ENCODE data around the gene TSKU. TPM values are rescaled to one million over a fixed set of nuclear protein-coding genes. Genes with fewer than 3 reads are reported as not detected.
A peak's percentile ranks its signal among the peaks of the same experiment; 100 is the strongest.

Gene TSKU
- polyA plus RNA-seq, 3 donors: not detected

DNA sequence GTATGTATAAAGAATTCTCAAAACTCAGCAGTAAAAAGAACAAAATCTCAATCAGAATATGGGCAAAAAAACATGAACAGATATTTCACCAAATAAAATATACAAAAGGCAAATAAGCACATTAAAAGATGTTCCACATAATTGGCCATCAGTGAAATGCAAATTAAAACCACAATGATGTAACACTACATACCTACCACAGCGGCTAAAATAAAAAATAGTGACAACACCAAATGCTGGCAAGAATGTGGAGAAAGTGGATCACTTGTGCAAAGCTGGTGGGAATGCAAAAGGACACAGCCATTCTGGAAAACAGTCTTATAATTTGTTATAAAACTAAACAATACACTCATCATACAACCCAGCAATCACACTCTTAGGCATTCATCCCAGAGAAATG, 39.2 kb downstream of the TSKU start:
- no peak overlapping the region for H3K27ac ChIP-seq (ENCODE audit: low read depth in 1 of 2, low read length in 2 of 2)

DNA sequence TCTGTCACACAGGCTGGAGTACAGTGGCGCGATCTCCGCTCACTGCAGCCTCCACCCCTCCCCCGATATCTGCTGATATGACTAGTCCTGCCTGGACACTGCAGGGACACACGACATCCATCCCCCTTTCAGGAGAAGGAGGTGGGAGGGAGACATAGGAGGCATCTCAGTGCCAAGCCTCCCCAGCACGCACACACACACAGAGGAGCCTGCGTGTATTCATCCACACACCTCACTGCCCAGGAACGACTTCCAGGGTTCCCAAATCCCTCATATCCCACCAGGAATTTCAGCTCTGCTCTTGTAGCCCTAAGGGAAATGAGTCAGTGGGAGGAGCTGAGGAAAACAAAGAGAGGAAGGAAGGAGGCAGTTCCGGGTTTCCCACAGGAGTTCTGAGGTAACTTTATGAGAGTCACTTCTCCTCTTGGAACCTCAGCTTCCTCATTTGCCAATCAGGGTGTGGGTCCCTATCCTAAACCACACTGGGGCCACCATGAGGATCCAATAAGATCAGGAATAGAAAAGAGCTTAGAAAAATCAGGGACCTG, 40.4 kb downstream of the TSKU start:
- Mint-ChIP-seq H3K27me3 (ENCODE audit: low read depth in 3 of 3) (peaks cover 0 to 1% (median 0%) of the 10 kb centered on the region in 3 donors), H3K9me3 (peaks cover 0 to 11% (median 1%) of the 10 kb centered on the region in 7 donors), H3K27ac (peak overlapping the region; percentile 48 to 91 (median 87)), H3K4me3 (peak overlapping the region in 1 of 2 donors; percentile 69), H3K36me3 (no peaks in the 10 kb centered on the region), H3K4me1 (peaks cover 52% of the 10 kb centered on the region)
- Histone ChIP-seq H3K4me2 (replicated peaks; ENCODE audit: extremely low read depth, low read length, poor library complexity, severe bottlenecking) (peak overlapping the region; percentile 48), H3K27me3 (ENCODE audit: control insufficient read depth in 2 of 2, insufficient read depth in 2 of 2, low read length in 2 of 2) (no peaks in the 10 kb centered on the region), H3K4me1 (ENCODE audit: control insufficient read depth in 1 of 2, insufficient read depth in 2 of 2, low read length in 2 of 2) (peaks cover 42 to 45% of the 10 kb centered on the region in 2 donors), H2AFZ (ENCODE audit: insufficient read depth, low read depth, low read length, poor library complexity, severe bottlenecking) (no peak overlapping the region), H3K4me3 (replicated peaks in 1 of 3; ENCODE audit: low read depth in 2 of 3, low read length in 3 of 3) (peak overlapping the region in 1 of 3 experiments; percentile 35), H4K20me1 (ENCODE audit: insufficient read depth, low read length) (no peaks in the 10 kb centered on the region), H3K27ac (ENCODE audit: low read depth in 1 of 2, low read length in 2 of 2) (peak overlapping the region; percentile 32 to 55), H3K9ac (ENCODE audit: insufficient read depth, low read length, poor library complexity, severe bottlenecking) (no peak overlapping the region), H3K36me3 (replicated peaks in 1 of 2; ENCODE audit: control insufficient read depth in 1 of 2, insufficient read depth in 2 of 2, low read length in 2 of 2) (no peaks in the 10 kb centered on the region), H3K79me2 (ENCODE audit: insufficient read depth, low read length) (no peaks in the 10 kb centered on the region), H3K9me3 (replicated peaks in 1 of 2; ENCODE audit: control insufficient read depth in 1 of 2, insufficient read depth in 1 of 2, low read length in 2 of 2) (no peaks in the 10 kb centered on the region)
- TF ChIP-seq, protein P1, sequence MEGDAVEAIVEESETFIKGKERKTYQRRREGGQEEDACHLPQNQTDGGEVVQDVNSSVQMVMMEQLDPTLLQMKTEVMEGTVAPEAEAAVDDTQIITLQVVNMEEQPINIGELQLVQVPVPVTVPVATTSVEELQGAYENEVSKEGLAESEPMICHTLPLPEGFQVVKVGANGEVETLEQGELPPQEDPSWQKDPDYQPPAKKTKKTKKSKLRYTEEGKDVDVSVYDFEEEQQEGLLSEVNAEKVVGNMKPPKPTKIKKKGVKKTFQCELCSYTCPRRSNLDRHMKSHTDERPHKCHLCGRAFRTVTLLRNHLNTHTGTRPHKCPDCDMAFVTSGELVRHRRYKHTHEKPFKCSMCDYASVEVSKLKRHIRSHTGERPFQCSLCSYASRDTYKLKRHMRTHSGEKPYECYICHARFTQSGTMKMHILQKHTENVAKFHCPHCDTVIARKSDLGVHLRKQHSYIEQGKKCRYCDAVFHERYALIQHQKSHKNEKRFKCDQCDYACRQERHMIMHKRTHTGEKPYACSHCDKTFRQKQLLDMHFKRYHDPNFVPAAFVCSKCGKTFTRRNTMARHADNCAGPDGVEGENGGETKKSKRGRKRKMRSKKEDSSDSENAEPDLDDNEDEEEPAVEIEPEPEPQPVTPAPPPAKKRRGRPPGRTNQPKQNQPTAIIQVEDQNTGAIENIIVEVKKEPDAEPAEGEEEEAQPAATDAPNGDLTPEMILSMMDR (IDR thresholded peaks at IDR 0.05): no peak
- no CpG with 5 or more reads among the region's 9 CpGs for WGBS (ENCODE audit: insufficient coverage)
- intact Hi-C loops (cut with micrococcal nuclease): loop anchor here in 1 of 2 donors (5.0 kb wide), 1 partner anchor 39 kb away; the partner anchor contains the start of gene ACER3
- DNase-seq: peak; percentile 18 to 89 (median 78)

More for the DNA sequence above, 39.2 kb downstream of the TSKU start:
- H3K36me3 Mint-ChIP-seq: no peaks in the 10 kb centered on the region
- no peak overlapping the region for H3K4me3 Mint-ChIP-seq
- no peak for DNase-seq
- TF ChIP-seq, protein P1 (IDR thresholded peaks at IDR 0.05): no peak
- no peak overlapping the region for H3K9ac ChIP-seq (ENCODE audit: insufficient read depth, low read length, poor library complexity, severe bottlenecking)
- no peak overlapping the region for H3K4me3 ChIP-seq (replicated peaks in 1 of 3; ENCODE audit: low read depth in 2 of 3, low read length in 3 of 3)
- H3K27ac Mint-ChIP-seq: no peak overlapping the region
- no peak overlapping the region for H2AFZ ChIP-seq (ENCODE audit: insufficient read depth, low read depth, low read length, poor library complexity, severe bottlenecking)
- H3K27me3 ChIP-seq (ENCODE audit: control insufficient read depth in 2 of 2, insufficient read depth in 2 of 2, low read length in 2 of 2): no peaks in the 10 kb centered on the region
- peaks cover 0 to 1% (median 0%) of the 10 kb centered on the region in 3 donors for H3K27me3 Mint-ChIP-seq (ENCODE audit: low read depth in 3 of 3)
- peaks cover 52% of the 10 kb centered on the region for H3K4me1 Mint-ChIP-seq
- intact Hi-C loops (cut with micrococcal nuclease): loop anchor here in 1 of 2 donors (5.0 kb wide), 1 partner anchor 40 kb away; the partner anchor contains the start of gene ACER3
- H3K9me3 Mint-ChIP-seq: peaks cover 0 to 11% (median 1%) of the 10 kb centered on the region in 7 donors
- WGBS (ENCODE audit: insufficient coverage): no CpG with 5 or more reads among the region's 1 CpG
- peaks cover 0 to under 1% of the 10 kb centered on the region in 2 donors for H3K9me3 ChIP-seq (replicated peaks in 1 of 2; ENCODE audit: control insufficient read depth in 1 of 2, insufficient read depth in 1 of 2, low read length in 2 of 2)
- no peaks in the 10 kb centered on the region for H3K36me3 ChIP-seq (replicated peaks in 1 of 2; ENCODE audit: control insufficient read depth in 1 of 2, insufficient read depth in 2 of 2, low read length in 2 of 2)
- H3K4me2 ChIP-seq (replicated peaks; ENCODE audit: extremely low read depth, low read length, poor library complexity, severe bottlenecking): no peak overlapping the region
- H4K20me1 ChIP-seq (ENCODE audit: insufficient read depth, low read length): no peaks in the 10 kb centered on the region
- no peaks in the 10 kb centered on the region for H3K79me2 ChIP-seq (ENCODE audit: insufficient read depth, low read length)
- peaks cover 42 to 45% of the 10 kb centered on the region in 2 donors for H3K4me1 ChIP-seq (ENCODE audit: control insufficient read depth in 1 of 2, insufficient read depth in 2 of 2, low read length in 2 of 2)

Data from CD14-positive monocyte (primary cell).